Measurements from ENCODE around the gene BRSK2. TPM values are rescaled to one million over a fixed set of nuclear protein-coding genes. Genes with fewer than 3 reads are reported as not detected.
A peak's percentile ranks its signal among the peaks of the same experiment; 100 is the strongest.

Gene BRSK2
- total RNA-seq, 1 donor from 2014 or later: 4.0 TPM

DNA sequence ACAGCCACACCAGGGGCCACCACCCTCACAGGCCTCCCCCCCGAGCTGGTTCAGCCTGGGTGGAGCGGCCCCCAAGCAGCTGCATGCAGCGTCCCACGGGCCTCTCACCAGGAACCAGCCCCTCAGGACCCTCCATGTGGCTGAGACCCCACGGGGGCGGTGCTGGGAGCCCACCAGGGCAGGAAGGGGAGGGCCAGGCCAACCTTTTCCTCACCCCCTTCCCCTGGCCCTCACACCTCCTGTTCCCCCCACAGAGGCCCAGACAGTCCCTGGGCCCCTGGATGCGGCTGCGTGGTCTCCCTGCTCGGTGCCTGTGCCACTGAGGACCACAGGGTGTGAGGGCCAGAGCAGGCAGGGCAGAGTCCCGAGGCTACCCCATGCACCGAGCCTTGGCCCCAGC lies 50.3 kb downstream of the BRSK2 start:
- no peaks in the 10 kb centered on the region for H3K4me1 Mint-ChIP-seq (ENCODE audit: unreplicated experiment)
- peaks cover 2% of the 10 kb centered on the region for H3K27me3 Mint-ChIP-seq (ENCODE audit: unreplicated experiment)

GRCh38 chr11:1440496-1440895 lies 50.8 kb downstream of the BRSK2 start:
- TF ChIP-seq, protein P1, sequence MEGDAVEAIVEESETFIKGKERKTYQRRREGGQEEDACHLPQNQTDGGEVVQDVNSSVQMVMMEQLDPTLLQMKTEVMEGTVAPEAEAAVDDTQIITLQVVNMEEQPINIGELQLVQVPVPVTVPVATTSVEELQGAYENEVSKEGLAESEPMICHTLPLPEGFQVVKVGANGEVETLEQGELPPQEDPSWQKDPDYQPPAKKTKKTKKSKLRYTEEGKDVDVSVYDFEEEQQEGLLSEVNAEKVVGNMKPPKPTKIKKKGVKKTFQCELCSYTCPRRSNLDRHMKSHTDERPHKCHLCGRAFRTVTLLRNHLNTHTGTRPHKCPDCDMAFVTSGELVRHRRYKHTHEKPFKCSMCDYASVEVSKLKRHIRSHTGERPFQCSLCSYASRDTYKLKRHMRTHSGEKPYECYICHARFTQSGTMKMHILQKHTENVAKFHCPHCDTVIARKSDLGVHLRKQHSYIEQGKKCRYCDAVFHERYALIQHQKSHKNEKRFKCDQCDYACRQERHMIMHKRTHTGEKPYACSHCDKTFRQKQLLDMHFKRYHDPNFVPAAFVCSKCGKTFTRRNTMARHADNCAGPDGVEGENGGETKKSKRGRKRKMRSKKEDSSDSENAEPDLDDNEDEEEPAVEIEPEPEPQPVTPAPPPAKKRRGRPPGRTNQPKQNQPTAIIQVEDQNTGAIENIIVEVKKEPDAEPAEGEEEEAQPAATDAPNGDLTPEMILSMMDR (IDR thresholded peaks at IDR 0.05; ENCODE audit: unreplicated experiment): no peak
- Mint-ChIP-seq H3K9me3 (ENCODE audit: unreplicated experiment) (no peaks in the 10 kb centered on the region), H3K4me1 (ENCODE audit: unreplicated experiment) (no peaks in the 10 kb centered on the region), H3K27ac (ENCODE audit: unreplicated experiment) (no peak overlapping the region), H3K27me3 (ENCODE audit: unreplicated experiment) (peaks cover 2% of the 10 kb centered on the region), H3K4me3 (ENCODE audit: unreplicated experiment) (no peak overlapping the region), H3K36me3 (ENCODE audit: low read depth, unreplicated experiment) (no peaks in the 10 kb centered on the region)
- DNase-seq (ENCODE audit: low spot score): no peak

More for the DNA sequence above, 50.3 kb downstream of the BRSK2 start:
- Mint-ChIP-seq H3K27ac (ENCODE audit: unreplicated experiment) (no peak overlapping the region), H3K36me3 (ENCODE audit: low read depth, unreplicated experiment) (no peaks in the 10 kb centered on the region), H3K4me3 (ENCODE audit: unreplicated experiment) (no peak overlapping the region), H3K9me3 (ENCODE audit: unreplicated experiment) (no peaks in the 10 kb centered on the region)
- no peak for DNase-seq (ENCODE audit: low spot score)
- TF ChIP-seq, protein P1 (IDR thresholded peaks at IDR 0.05; ENCODE audit: unreplicated experiment): no peak

GRCh38 chr11:1442163-1442562 lies 52.4 kb downstream of the BRSK2 start:
- Mint-ChIP-seq H3K27ac (ENCODE audit: unreplicated experiment) (no peak overlapping the region), H3K36me3 (ENCODE audit: low read depth, unreplicated experiment) (no peaks in the 10 kb centered on the region), H3K27me3 (ENCODE audit: unreplicated experiment) (peaks cover 2% of the 10 kb centered on the region), H3K9me3 (ENCODE audit: unreplicated experiment) (no peaks in the 10 kb centered on the region), H3K4me3 (ENCODE audit: unreplicated experiment) (no peak overlapping the region), H3K4me1 (ENCODE audit: unreplicated experiment) (no peaks in the 10 kb centered on the region)
- TF ChIP-seq, protein P1 (IDR thresholded peaks at IDR 0.05; ENCODE audit: unreplicated experiment): no peak
- peak; percentile 31 for DNase-seq (ENCODE audit: low spot score)

- H3K4me1 Mint-ChIP-seq (ENCODE audit: unreplicated experiment): no peaks in the 10 kb centered on the region
- H3K27ac Mint-ChIP-seq (ENCODE audit: unreplicated experiment): no peak overlapping the region
- H3K27me3 Mint-ChIP-seq (ENCODE audit: unreplicated experiment): peaks cover 4% of the 10 kb centered on the region
Measured at GRCh38 chr11:1442807-1443366, 53.2 kb downstream of the BRSK2 start.

DNA sequence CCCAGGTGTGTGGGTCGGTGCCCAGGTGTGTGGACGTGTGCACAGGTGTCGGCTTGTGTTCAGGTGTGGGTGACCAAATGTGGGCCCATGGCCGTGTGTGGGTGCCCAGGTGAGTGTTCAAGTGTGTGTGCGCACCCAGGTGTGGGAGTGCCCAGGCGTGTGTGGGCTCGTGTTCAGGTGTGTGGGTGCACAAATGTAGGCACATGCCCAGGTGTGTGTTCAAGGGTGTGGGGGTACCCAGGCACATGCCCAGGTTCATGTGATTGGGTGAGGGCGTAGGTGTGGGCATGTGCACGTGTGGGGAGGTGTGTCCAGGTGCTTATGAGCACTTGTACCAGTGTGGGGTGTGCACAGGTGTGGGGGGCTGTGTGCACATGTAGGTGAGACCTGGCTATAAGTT lies 54.0 kb downstream of the BRSK2 start:
- Mint-ChIP-seq H3K27ac (ENCODE audit: unreplicated experiment) (no peak overlapping the region), H3K4me1 (ENCODE audit: unreplicated experiment) (no peaks in the 10 kb centered on the region), H3K4me3 (ENCODE audit: unreplicated experiment) (no peak overlapping the region), H3K27me3 (ENCODE audit: unreplicated experiment) (peaks cover 4% of the 10 kb centered on the region), H3K36me3 (ENCODE audit: low read depth, unreplicated experiment) (no peaks in the 10 kb centered on the region), H3K9me3 (ENCODE audit: unreplicated experiment) (no peaks in the 10 kb centered on the region)
- TF ChIP-seq, protein P1 (IDR thresholded peaks at IDR 0.05; ENCODE audit: unreplicated experiment): no peak
- no peak for DNase-seq (ENCODE audit: low spot score)

More at GRCh38 chr11:1442807-1443366, 53.2 kb downstream of the BRSK2 start:
- DNase-seq (ENCODE audit: low spot score): no peak
- TF ChIP-seq, protein P1 (IDR thresholded peaks at IDR 0.05; ENCODE audit: unreplicated experiment): no peak
- H3K9me3 Mint-ChIP-seq (ENCODE audit: unreplicated experiment): no peaks in the 10 kb centered on the region
- no peak overlapping the region for H3K4me3 Mint-ChIP-seq (ENCODE audit: unreplicated experiment)
- no peaks in the 10 kb centered on the region for H3K36me3 Mint-ChIP-seq (ENCODE audit: low read depth, unreplicated experiment)
